CD14-positive monocyte (primary cell): ENCODE results near the gene POC5. TPM values are rescaled to one million over a fixed set of nuclear protein-coding genes. Genes with fewer than 3 reads are reported as not detected.

Experiments
- DNase-seq, 3 donors: peaks; one replicate each; pipeline ENCODE4 v3.0.0-alpha.2; 2011 to 2022
- H2AFZ ChIP-seq: 2 replicates; pipeline ENCODE4 v1.6.0; 2012; ENCODE audit warnings: mild to moderate bottlenecking, low read depth, low read length, inconsistent platforms; ENCODE audit not compliant: insufficient read depth, poor library complexity, severe bottlenecking
- H3K27ac ChIP-seq, 2 donors: 1 replicate in 1 of 2; 2 replicates in 1 of 2; pipeline ENCODE4 v1.5.1; 2012 to 2013; ENCODE audit warnings: low read length in 2 of 2, control low read depth in 1 of 2, inconsistent platforms in 1 of 2, low read depth in 1 of 2, mild to moderate bottlenecking in 1 of 2
- H3K27me3 ChIP-seq, 2 donors: one replicate each; pipeline versions ENCODE4 v1.6.0 to v1.6.1; 2011 to 2013; ENCODE audit warnings: low read length in 2 of 2; ENCODE audit not compliant: control insufficient read depth in 2 of 2, insufficient read depth in 2 of 2
- H3K36me3 ChIP-seq, 2 donors: replicated peaks in 1 of 2; 1 replicate in 1 of 2; 2 replicates in 1 of 2; pipeline versions ENCODE4 v1.5.1 to v1.6.1; 2012 to 2013; ENCODE audit warnings: low read length in 2 of 2, control low read depth in 1 of 2, inconsistent platforms in 1 of 2, mild to moderate bottlenecking in 1 of 2; ENCODE audit not compliant: insufficient read depth in 2 of 2, control insufficient read depth in 1 of 2
- H3K4me1 ChIP-seq, 2 donors: 1 replicate in 1 of 2; 2 replicates in 1 of 2; pipeline versions ENCODE4 v1.5.1 to v1.6.1; 2012 to 2013; ENCODE audit warnings: low read length in 2 of 2, control low read depth in 1 of 2, inconsistent platforms in 1 of 2, mild to moderate bottlenecking in 1 of 2, moderate library complexity in 1 of 2; ENCODE audit not compliant: insufficient read depth in 2 of 2, control insufficient read depth in 1 of 2
- H3K4me2 ChIP-seq: replicated peaks from 2 replicates; pipeline ENCODE3; 2012; ENCODE audit warnings: low read length, moderate library complexity, mild to moderate bottlenecking; ENCODE audit not compliant: poor library complexity, severe bottlenecking; ENCODE audit errors: extremely low read depth
- H3K4me3 ChIP-seq, 3 experiments: fragments of 200-600 bp in 1 of 3; sonication (generic) in 1 of 3; replicated peaks in 1 of 3; 1 replicate in 2 of 3; 2 replicates in 1 of 3; pipeline ENCODE4 v1.5.1; 2011 to 2013; ENCODE audit warnings: low read length in 3 of 3, mild to moderate bottlenecking in 3 of 3, control low read depth in 2 of 3, low read depth in 2 of 3, inconsistent platforms in 1 of 3, moderate library complexity in 1 of 3
- H3K79me2 ChIP-seq: 2 replicates; pipeline ENCODE4 v1.6.0; 2012; ENCODE audit warnings: mild to moderate bottlenecking, control low read depth, inconsistent platforms, low read length, moderate library complexity; ENCODE audit not compliant: insufficient read depth
- H3K9ac ChIP-seq: 2 replicates; pipeline ENCODE4 v1.6.0; 2017; ENCODE audit warnings: low read length, mild to moderate bottlenecking; ENCODE audit not compliant: insufficient read depth, poor library complexity, severe bottlenecking
- H3K9me3 ChIP-seq, 2 donors: replicated peaks in 1 of 2; 1 replicate in 1 of 2; 2 replicates in 1 of 2; pipeline versions ENCODE4 v1.5.1 to v1.6.1; 2012 to 2013; ENCODE audit warnings: low read length in 2 of 2, control low read depth in 1 of 2; ENCODE audit not compliant: control insufficient read depth in 1 of 2, insufficient read depth in 1 of 2
- H4K20me1 ChIP-seq: 2 replicates; pipeline ENCODE4 v1.6.0; 2012; ENCODE audit warnings: mild to moderate bottlenecking, low read length, control low read depth, moderate library complexity; ENCODE audit not compliant: insufficient read depth
- H3K27ac Mint-ChIP-seq, 7 donors: one replicate each; pipeline ENCODE4 v1.8.0; 2020; ENCODE audit warnings: mild to moderate bottlenecking in 7 of 7, mixed read lengths in 7 of 7, moderate library complexity in 6 of 7, inconsistent platforms in 2 of 7
- H3K27me3 Mint-ChIP-seq, 3 donors: one replicate each; pipeline ENCODE4 v1.8.0; 2021 to 2022; ENCODE audit warnings: low read depth in 3 of 3, mild to moderate bottlenecking in 3 of 3, mixed read lengths in 3 of 3, moderate library complexity in 3 of 3, inconsistent platforms in 1 of 3
- H3K36me3 Mint-ChIP-seq, 2 donors: one replicate each; pipeline ENCODE4 v1.8.0; 2020; ENCODE audit warnings: mixed read lengths in 2 of 2, inconsistent platforms in 1 of 2, mild to moderate bottlenecking in 1 of 2
- H3K4me1 Mint-ChIP-seq: one replicate; pipeline ENCODE4 v1.8.0; 2020; ENCODE audit warnings: mild to moderate bottlenecking, mixed read lengths
- H3K4me3 Mint-ChIP-seq, 2 donors: one replicate each; pipeline ENCODE4 v1.8.0; 2020; ENCODE audit warnings: mild to moderate bottlenecking in 2 of 2, mixed read lengths in 2 of 2, moderate library complexity in 1 of 2
- H3K9me3 Mint-ChIP-seq, 7 donors: one replicate each; pipeline ENCODE4 v1.8.0; 2020 to 2022; ENCODE audit warnings: mixed read lengths in 7 of 7, mild to moderate bottlenecking in 6 of 7, moderate library complexity in 6 of 7, inconsistent platforms in 2 of 7
- intact Hi-C, 2 donors: fragments of 100-400 bp; cut with micrococcal nuclease; formaldehyde crosslinking; loops; one replicate each; pipeline versions ENCODE4 v1.15.0 to v1.15.1; 2023
- polyA plus RNA-seq, 3 donors: library from polyadenylated mRNA; depleted of rRNA in 1 of 3; unstranded in 2 of 3; stranded (reverse) in 1 of 3; fragments of 300-500 nt in 2 of 3; fragments of >200 nt in 1 of 3; fragmentation: Illumina TruSeq in 2 of 3; gene quantifications; 1 replicate in 2 of 3; 2 replicates in 1 of 3; pipeline ENCODE4 v1.2.3, GENCODE V29; 2012 to 2021
- small RNA-seq: library from RNA; depleted of rRNA; stranded (forward); fragments of <200 nt; gene quantifications from one replicate; pipeline ENCODE3, GENCODE V24; 2012; ENCODE audit warnings: low read depth; ENCODE audit not compliant: insufficient read length
- TF ChIP-seq, protein P1 (sequence below): fragments of 200-600 bp; IDR thresholded peaks from one replicate; pipeline ENCODE4 v1.8.0; 2022; ENCODE audit warnings: antibody characterized with exemption, mild to moderate bottlenecking

POC5 gene
- polyA plus RNA-seq, 3 donors: 4.3 to 13.5 (median 5.5) TPM

- intact Hi-C loops: no loop called here
- Mint-ChIP-seq H3K9me3 (no peaks in the 10 kb centered on the region), H3K36me3 (peaks cover 0 to 5% of the 10 kb centered on the region in 2 donors), H3K4me1 (no peaks in the 10 kb centered on the region), H3K27me3 (peaks cover 0 to 2% (median 0%) of the 10 kb centered on the region in 3 donors), H3K4me3 (no peak overlapping the region), H3K27ac (no peak overlapping the region)
- H3K4me2 ChIP-seq: no peak overlapping the region
- no peaks in the 10 kb centered on the region for H3K4me1 ChIP-seq
- no peak overlapping the region for H3K4me3 ChIP-seq
- H3K9me3 ChIP-seq: no peaks in the 10 kb centered on the region
- H3K9ac ChIP-seq: no peak overlapping the region
- H3K27ac ChIP-seq: no peak overlapping the region
- no peaks in the 10 kb centered on the region for H3K36me3 ChIP-seq
- H4K20me1 ChIP-seq: no peaks in the 10 kb centered on the region
- DNase-seq: no peak
- H3K27me3 ChIP-seq: no peaks in the 10 kb centered on the region
- TF ChIP-seq, protein P1, sequence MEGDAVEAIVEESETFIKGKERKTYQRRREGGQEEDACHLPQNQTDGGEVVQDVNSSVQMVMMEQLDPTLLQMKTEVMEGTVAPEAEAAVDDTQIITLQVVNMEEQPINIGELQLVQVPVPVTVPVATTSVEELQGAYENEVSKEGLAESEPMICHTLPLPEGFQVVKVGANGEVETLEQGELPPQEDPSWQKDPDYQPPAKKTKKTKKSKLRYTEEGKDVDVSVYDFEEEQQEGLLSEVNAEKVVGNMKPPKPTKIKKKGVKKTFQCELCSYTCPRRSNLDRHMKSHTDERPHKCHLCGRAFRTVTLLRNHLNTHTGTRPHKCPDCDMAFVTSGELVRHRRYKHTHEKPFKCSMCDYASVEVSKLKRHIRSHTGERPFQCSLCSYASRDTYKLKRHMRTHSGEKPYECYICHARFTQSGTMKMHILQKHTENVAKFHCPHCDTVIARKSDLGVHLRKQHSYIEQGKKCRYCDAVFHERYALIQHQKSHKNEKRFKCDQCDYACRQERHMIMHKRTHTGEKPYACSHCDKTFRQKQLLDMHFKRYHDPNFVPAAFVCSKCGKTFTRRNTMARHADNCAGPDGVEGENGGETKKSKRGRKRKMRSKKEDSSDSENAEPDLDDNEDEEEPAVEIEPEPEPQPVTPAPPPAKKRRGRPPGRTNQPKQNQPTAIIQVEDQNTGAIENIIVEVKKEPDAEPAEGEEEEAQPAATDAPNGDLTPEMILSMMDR: no peak
- no peak overlapping the region for H2AFZ ChIP-seq
- no peaks in the 10 kb centered on the region for H3K79me2 ChIP-seq
Measured at GRCh38 chr5:75626959-75627358, 90.3 kb downstream of the POC5 start.

Small RNAs within 50 kb of the gene (small RNA-seq; reads per million reads assigned to genes)
- gene RNU6-680P: not detected

Other genes starting within 250 kb of the POC5 start
- gene CERT1, start 205.8 kb downstream of the POC5 start, polyA plus RNA-seq: 10 to 100 TPM; 16.6 to 50.5 (median 45.9) TPM
- 10 to 100 TPM; 18.1 to 27.2 (median 22.3) TPM for gene POLK, start 205.5 kb downstream of the POC5 start, polyA plus RNA-seq
- gene ANKDD1B, start 106.0 kb downstream of the POC5 start, polyA plus RNA-seq: under 1 TPM in 1 of 3 donors, not detected in 2; 0.32 TPM